Activated T-cell treated with anti-CD3 and anti-CD28 coated beads, Interleukin-2, amount 50 U/mL, for 72 hours (primary cell): Measurements from ENCODE around the gene PDZRN3. TPM values are rescaled to one million over a fixed set of nuclear protein-coding genes. Genes with fewer than 3 reads are reported as not detected.
A peak's percentile ranks its signal among the peaks of the same experiment; 100 is the strongest.

Experiments used
- ATAC-seq, 2 donors: fragments of 150-1000 bp; cut with Tn5 transposase; replicated peaks in 1 of 2; 2 replicates each; pipeline ENCODE4 v1.10.0; 2021; ENCODE audit warnings: moderate library complexity in 2 of 2, mild to moderate bottlenecking in 1 of 2
- DNase-seq, 2 donors: peaks; one replicate each; pipeline ENCODE4 v3.0.0; 2021 to 2022; ENCODE audit warnings: mixed read lengths in 1 of 2
- H3K27ac Mint-ChIP-seq: one replicate; pipeline ENCODE4 v1.8.0; 2022; ENCODE audit warnings: mild to moderate bottlenecking, moderate library complexity, mixed read lengths
- H3K27me3 Mint-ChIP-seq: one replicate; pipeline ENCODE4 v1.8.0; 2022; ENCODE audit warnings: low read depth, mixed read lengths
- H3K36me3 Mint-ChIP-seq, 2 donors: one replicate each; pipeline ENCODE4 v1.8.0; 2022; ENCODE audit warnings: mixed read lengths in 2 of 2, mild to moderate bottlenecking in 1 of 2; ENCODE audit not compliant: insufficient read depth in 2 of 2
- H3K4me1 Mint-ChIP-seq: one replicate; pipeline ENCODE4 v1.8.0; 2022; ENCODE audit warnings: low read depth, mixed read lengths
- H3K4me3 Mint-ChIP-seq, 2 donors: one replicate each; pipeline ENCODE4 v1.8.0; 2022; ENCODE audit warnings: mild to moderate bottlenecking in 2 of 2, mixed read lengths in 2 of 2, moderate library complexity in 2 of 2
- H3K9me3 Mint-ChIP-seq, 2 donors: one replicate each; pipeline ENCODE4 v1.8.0; 2022; ENCODE audit warnings: mixed read lengths in 2 of 2
- total RNA-seq, 2 donors: library from RNA; stranded (reverse); gene quantifications; one replicate each; pipeline ENCODE4 v1.2.3, GENCODE V29; 2022

Gene PDZRN3
- total RNA-seq, 2 donors from 2014 or later = not detected

- ATAC-seq = no peak
- Mint-ChIP-seq H3K27ac (no peak overlapping the region), H3K27me3 (no peaks in the 10 kb centered on the region), H3K36me3 (no peaks in the 10 kb centered on the region), H3K4me3 (no peak overlapping the region), H3K4me1 (no peaks in the 10 kb centered on the region), H3K9me3 (no peaks in the 10 kb centered on the region)
- no peak for DNase-seq
These were observed 69.7 kb downstream of the PDZRN3 start for GRCh38 chr3:73555076-73555475.

DNA sequence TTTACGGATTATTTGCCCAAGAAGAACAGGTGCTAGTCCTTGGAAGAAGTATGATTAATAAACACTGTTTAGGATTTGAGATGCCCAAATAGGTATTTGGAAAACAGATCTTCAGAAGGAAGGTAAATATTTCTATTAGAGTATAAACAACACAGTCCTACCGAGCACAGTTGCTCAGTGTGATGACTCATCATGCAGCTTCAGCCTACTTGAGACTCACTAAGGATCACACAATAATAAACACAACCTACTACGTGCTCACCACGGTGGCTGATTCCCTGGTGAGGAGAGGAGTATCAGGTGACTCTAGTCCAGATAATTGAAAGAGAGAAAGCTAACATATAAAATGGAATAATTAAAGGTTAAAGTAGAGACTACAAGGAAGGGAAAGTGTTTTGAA is 72.0 kb downstream of the PDZRN3 start:
- H3K9me3 Mint-ChIP-seq = no peaks in the 10 kb centered on the region

GRCh38 chr3:73550032-73550431 is 74.7 kb downstream of the PDZRN3 start:
- Mint-ChIP-seq H3K27me3 (no peaks in the 10 kb centered on the region), H3K4me1 (no peaks in the 10 kb centered on the region), H3K4me3 (no peak overlapping the region), H3K36me3 (no peaks in the 10 kb centered on the region), H3K27ac (no peak overlapping the region), H3K9me3 (no peaks in the 10 kb centered on the region)
- DNase-seq = no peak
- ATAC-seq = no peak

More for the DNA sequence above, 72.0 kb downstream of the PDZRN3 start:
- Mint-ChIP-seq H3K36me3 (no peaks in the 10 kb centered on the region), H3K27me3 (no peaks in the 10 kb centered on the region), H3K4me3 (no peak overlapping the region), H3K4me1 (no peaks in the 10 kb centered on the region), H3K27ac (no peak overlapping the region)
- no peak for DNase-seq
- no peak for ATAC-seq

GRCh38 chr3:73549051-73549600 is 75.6 kb downstream of the PDZRN3 start:
- Mint-ChIP-seq H3K4me1 (no peaks in the 10 kb centered on the region), H3K27me3 (no peaks in the 10 kb centered on the region), H3K4me3 (no peak overlapping the region), H3K36me3 (no peaks in the 10 kb centered on the region), H3K9me3 (no peaks in the 10 kb centered on the region), H3K27ac (no peak overlapping the region)
- DNase-seq (no peak), ATAC-seq (no peak)

DNA sequence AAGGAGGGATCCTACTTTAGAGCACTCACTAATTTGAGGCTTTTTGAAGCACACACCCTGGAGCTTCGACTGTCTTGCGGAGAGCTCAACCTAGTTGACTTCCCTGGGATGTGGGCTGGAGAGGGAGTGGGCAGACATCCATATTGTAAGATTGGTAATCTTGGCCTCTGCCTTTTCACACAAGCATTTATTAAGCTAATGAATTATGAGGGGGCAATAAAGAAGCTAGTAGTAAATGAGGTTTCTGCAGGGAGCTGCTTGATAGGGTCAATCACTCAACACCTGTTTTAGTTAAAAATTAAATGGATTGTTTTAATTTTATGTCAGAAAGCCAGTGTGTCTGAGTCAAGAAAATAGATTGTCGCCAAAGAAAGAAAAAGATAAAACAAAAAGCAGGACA is 76.3 kb downstream of the PDZRN3 start:
- Mint-ChIP-seq H3K27me3 (no peaks in the 10 kb centered on the region), H3K27ac (no peak overlapping the region), H3K9me3 (no peaks in the 10 kb centered on the region), H3K36me3 (no peaks in the 10 kb centered on the region), H3K4me1 (no peaks in the 10 kb centered on the region), H3K4me3 (no peak overlapping the region)
- DNase-seq = no peak
- no peak for ATAC-seq

DNA sequence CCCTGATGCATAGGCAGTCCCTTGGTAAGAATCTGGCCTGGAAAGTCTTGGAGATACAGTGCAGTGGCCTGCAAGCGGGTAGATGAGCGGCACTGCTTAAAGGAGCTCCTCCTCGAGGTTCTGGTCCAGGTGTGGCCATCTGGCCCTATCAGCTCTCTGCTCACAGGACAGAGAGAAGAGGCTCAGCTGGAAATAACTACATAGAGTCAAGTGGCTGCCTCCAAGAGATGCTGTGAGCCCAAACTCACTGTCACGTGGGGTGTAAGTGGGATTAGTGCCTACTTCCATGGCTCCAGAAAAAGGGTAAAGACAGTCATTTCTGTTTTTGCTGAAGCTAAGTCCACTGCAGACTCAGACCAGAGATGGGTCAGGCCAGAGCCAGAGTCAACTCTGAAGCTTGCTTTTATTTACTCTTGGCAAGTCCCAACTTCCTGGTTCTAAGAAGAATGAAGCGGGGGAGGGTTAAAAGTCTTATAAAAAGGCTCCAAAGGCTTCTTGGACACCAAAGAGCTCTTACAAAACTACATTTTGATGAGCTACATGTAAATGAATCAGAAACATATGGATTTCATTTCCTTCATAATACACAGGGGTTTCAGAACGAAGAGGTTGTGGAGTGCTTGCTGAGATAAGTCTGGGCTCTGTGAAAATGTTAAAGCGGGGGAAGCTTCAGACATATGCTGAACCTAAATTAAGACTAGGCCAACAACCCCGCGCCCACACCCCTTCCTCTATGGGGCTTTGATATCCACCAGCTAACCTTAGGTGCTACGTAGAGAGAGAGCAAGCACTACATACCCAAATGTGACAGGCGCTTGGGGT is 77.1 kb downstream of the PDZRN3 start:
- H3K4me1 Mint-ChIP-seq = no peaks in the 10 kb centered on the region
- H3K4me3 Mint-ChIP-seq = no peak overlapping the region
- H3K9me3 Mint-ChIP-seq = no peaks in the 10 kb centered on the region
- no peak for ATAC-seq
- H3K36me3 Mint-ChIP-seq = no peaks in the 10 kb centered on the region
- H3K27me3 Mint-ChIP-seq = no peaks in the 10 kb centered on the region
- no peak overlapping the region for H3K27ac Mint-ChIP-seq
- no peak for DNase-seq

DNA sequence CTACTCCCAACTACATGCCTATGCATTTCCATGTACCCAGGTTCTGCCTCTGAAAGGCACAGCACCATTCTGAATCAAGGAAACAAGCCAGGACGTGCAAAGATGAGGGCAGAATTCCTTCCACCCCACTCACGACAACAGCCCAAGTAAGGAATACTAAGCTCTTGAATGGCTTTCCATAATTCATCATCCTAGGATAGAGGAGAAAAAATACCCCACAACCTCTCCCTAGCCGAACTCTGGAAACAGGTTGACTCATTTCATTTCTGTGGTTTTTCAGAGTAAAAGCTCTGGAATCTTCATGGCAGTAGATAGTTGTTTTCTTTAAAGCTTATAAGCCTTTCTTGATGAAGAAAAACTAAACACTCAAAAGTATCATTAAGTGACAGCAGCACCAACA is 77.8 kb downstream of the PDZRN3 start:
- Mint-ChIP-seq H3K9me3 (no peaks in the 10 kb centered on the region), H3K27me3 (no peaks in the 10 kb centered on the region), H3K4me3 (no peak overlapping the region), H3K27ac (no peak overlapping the region), H3K4me1 (no peaks in the 10 kb centered on the region), H3K36me3 (no peaks in the 10 kb centered on the region)
- DNase-seq (no peak), ATAC-seq (no peak)

DNA sequence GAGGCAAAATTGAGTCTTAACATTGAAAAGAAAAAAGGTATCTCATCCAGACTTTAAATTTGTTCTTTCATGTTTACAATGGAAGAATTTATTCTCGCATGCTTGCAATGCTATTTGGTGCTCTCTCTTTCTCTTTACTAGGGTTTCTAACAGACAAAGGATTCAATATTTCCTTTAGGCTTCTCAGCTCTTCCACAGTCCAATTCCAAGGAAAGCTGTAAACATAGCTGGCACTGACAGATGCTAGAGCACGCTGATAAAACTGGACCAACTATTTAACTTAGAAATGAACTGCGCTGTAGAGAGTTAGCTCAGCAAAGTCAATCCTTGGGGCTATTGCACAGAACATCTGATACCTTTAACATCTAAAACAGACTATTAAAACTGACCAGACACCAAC is 81.3 kb downstream of the PDZRN3 start:
- no peaks in the 10 kb centered on the region for H3K4me1 Mint-ChIP-seq
- H3K36me3 Mint-ChIP-seq = no peaks in the 10 kb centered on the region
- ATAC-seq (no peak), DNase-seq (no peak)
- H3K9me3 Mint-ChIP-seq = peaks cover 0 to 1% of the 10 kb centered on the region in 2 donors
- H3K27ac Mint-ChIP-seq = no peak overlapping the region
- no peaks in the 10 kb centered on the region for H3K27me3 Mint-ChIP-seq
- H3K4me3 Mint-ChIP-seq = no peak overlapping the region

GRCh38 chr3:73542136-73542535 is 82.6 kb downstream of the PDZRN3 start:
- H3K9me3 Mint-ChIP-seq = peaks cover 0 to 1% of the 10 kb centered on the region in 2 donors
- no peak overlapping the region for H3K4me3 Mint-ChIP-seq
- DNase-seq = no peak
- H3K36me3 Mint-ChIP-seq = no peaks in the 10 kb centered on the region
- H3K4me1 Mint-ChIP-seq = no peaks in the 10 kb centered on the region
- H3K27me3 Mint-ChIP-seq = no peaks in the 10 kb centered on the region
- ATAC-seq = no peak
- H3K27ac Mint-ChIP-seq = peak overlapping the region; percentile 22

DNA sequence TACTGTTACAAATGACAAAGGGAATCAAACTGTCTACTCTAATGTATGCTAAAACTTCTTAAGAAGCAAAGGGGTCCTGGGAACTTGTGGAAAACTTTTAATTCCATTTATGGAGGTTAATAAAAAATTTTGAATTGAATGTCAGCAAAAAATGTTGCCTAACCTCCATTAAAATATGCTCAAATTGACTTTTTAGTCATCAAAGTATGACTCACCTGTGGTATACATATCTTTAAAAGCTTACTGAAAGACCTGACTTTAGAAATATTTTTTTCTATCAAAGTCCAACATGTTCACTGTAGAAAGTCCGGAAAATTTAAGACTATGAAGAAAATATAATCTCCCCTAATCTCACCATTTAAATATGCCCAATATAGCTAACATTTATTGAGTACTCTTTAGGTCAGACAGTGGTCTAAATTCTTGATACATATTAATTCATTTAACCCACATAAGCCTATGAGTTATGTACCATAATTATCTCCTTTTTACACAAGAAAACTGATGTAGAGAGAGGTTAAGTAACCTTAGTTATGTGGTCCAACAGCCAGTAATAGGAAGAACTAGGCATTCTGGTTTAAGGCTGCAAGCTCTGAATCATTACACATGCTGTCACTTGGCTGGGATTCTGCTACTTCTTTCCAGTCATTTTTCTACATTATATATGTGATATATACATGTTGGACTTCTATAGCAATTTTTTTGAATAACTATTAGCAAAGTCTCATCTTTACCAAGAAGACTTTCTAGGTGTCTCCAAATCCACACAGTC is 83.6 kb downstream of the PDZRN3 start:
- Mint-ChIP-seq H3K4me1 (no peaks in the 10 kb centered on the region), H3K4me3 (no peak overlapping the region), H3K27ac (no peak overlapping the region), H3K9me3 (peaks cover 0 to 1% of the 10 kb centered on the region in 2 donors), H3K36me3 (no peaks in the 10 kb centered on the region), H3K27me3 (no peaks in the 10 kb centered on the region)
- DNase-seq (no peak), ATAC-seq (no peak)

- ATAC-seq = no peak
- H3K27me3 Mint-ChIP-seq = no peaks in the 10 kb centered on the region
- no peak for DNase-seq
- H3K4me1 Mint-ChIP-seq = no peaks in the 10 kb centered on the region
- H3K4me3 Mint-ChIP-seq = no peak overlapping the region
- no peaks in the 10 kb centered on the region for H3K36me3 Mint-ChIP-seq
- H3K27ac Mint-ChIP-seq = no peak overlapping the region
- peaks cover 0 to 1% of the 10 kb centered on the region in 2 donors for H3K9me3 Mint-ChIP-seq
These were observed 86.3 kb downstream of the PDZRN3 start for GRCh38 chr3:73538486-73538885.

GRCh38 chr3:73536952-73537351 is 87.8 kb downstream of the PDZRN3 start:
- peaks cover 0 to 1% of the 10 kb centered on the region in 2 donors for H3K9me3 Mint-ChIP-seq
- DNase-seq = no peak
- no peaks in the 10 kb centered on the region for H3K4me1 Mint-ChIP-seq
- no peaks in the 10 kb centered on the region for H3K27me3 Mint-ChIP-seq
- H3K27ac Mint-ChIP-seq = no peak overlapping the region
- no peaks in the 10 kb centered on the region for H3K36me3 Mint-ChIP-seq
- no peak overlapping the region for H3K4me3 Mint-ChIP-seq
- no peak for ATAC-seq

DNA sequence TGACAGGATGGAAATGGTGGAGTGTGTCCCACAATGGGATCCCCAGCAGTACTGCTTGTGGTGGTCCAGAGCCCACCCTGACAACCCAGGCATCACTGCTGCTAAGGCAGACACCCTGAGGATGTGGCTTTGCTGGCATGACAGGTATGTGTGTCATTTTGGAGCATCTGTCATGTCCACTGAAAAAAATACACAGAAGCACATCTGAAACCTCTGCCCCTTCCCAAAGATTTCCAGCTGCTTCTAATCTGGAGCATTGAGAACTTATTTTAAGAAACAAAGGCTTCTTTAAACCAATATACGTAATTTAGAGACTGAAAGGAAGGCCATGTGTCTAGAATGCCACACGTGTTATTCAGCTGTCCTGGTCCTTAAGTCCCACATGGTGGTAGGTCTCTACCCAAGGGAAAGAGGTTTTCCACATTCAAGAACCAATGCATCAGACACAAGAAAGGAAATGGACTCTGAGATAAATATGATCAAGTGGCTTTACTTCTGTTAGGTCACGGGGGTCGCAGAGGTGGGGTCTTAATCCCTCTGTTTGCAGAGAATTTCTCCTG is 88.3 kb downstream of the PDZRN3 start:
- H3K4me3 Mint-ChIP-seq = no peak overlapping the region
- H3K4me1 Mint-ChIP-seq = no peaks in the 10 kb centered on the region
- DNase-seq (no peak), ATAC-seq (no peak)
- peaks cover 1% of the 10 kb centered on the region in 2 donors for H3K9me3 Mint-ChIP-seq
- H3K27me3 Mint-ChIP-seq = peaks cover 3% of the 10 kb centered on the region
- no peak overlapping the region for H3K27ac Mint-ChIP-seq
- H3K36me3 Mint-ChIP-seq = no peaks in the 10 kb centered on the region
